NCI-H2029 treated with DMSO at 0.1 percent for 48 hours (cell line): ENCODE measurements around the gene RNF128.

Experiments
- DNase-seq: peaks from one replicate; lab custom pipeline; 2025; lab: John Stamatoyannopoulos, UW

Gene RNF128

GRCh38 chrX:106726485-106727437 lies at the start of gene RNF128:
Gene RNF128, plus strand, starts transcription at chrX:106726701. Its CDS starts 213 bp downstream, at chrX:106726914.
- DNase-seq, result no peak

- no peak for DNase-seq
Measured at GRCh38 chrX:106680716-106681115, 45.8 kb upstream of the RNF128 start.

- no peak for DNase-seq
Measured at GRCh38 chrX:106684207-106684606, 42.3 kb upstream of the RNF128 start.

GRCh38 chrX:106692425-106693065 lies 34.0 kb upstream of the RNF128 start:
- no peak for DNase-seq

GRCh38 chrX:106696502-106696901 lies 30.0 kb upstream of the RNF128 start:
- no peak for DNase-seq

- DNase-seq, result no peak
Measured at GRCh38 chrX:106698693-106699092, 27.8 kb upstream of the RNF128 start.

GRCh38 chrX:106702636-106703035 lies 23.9 kb upstream of the RNF128 start:
- no peak for DNase-seq

- DNase-seq, result no peak
Measured at GRCh38 chrX:106706466-106706865, 20.0 kb upstream of the RNF128 start.

- DNase-seq, result no peak
Measured at GRCh38 chrX:106707771-106708454, 18.6 kb upstream of the RNF128 start.

- DNase-seq, result no peak
Measured at GRCh38 chrX:106710771-106711170, 15.7 kb upstream of the RNF128 start.

- DNase-seq, result no peak
Measured at GRCh38 chrX:106711375-106711774, 15.1 kb upstream of the RNF128 start.

- DNase-seq, result no peak
Measured at GRCh38 chrX:106716004-106716403, 10.5 kb upstream of the RNF128 start.

GRCh38 chrX:106716463-106716862 lies 10.0 kb upstream of the RNF128 start:
- no peak for DNase-seq

- no peak for DNase-seq
Measured at GRCh38 chrX:106718709-106719108, 7.8 kb upstream of the RNF128 start.

- DNase-seq, result no peak
Measured at GRCh38 chrX:106725931-106726330, 570 bp upstream of the RNF128 start.

- no peak for DNase-seq
Measured at GRCh38 chrX:106728337-106728736, 1.8 kb downstream of the RNF128 start.

GRCh38 chrX:106730401-106730800 lies 3.9 kb downstream of the RNF128 start:
- no peak for DNase-seq

- no peak for DNase-seq
Measured at GRCh38 chrX:106731590-106731989, 5.1 kb downstream of the RNF128 start.

- no peak for DNase-seq
Measured at GRCh38 chrX:106734827-106735226, 8.3 kb downstream of the RNF128 start.

- no peak for DNase-seq
Measured at GRCh38 chrX:106740193-106740780, 13.8 kb downstream of the RNF128 start.

GRCh38 chrX:106742193-106742592 lies 15.7 kb downstream of the RNF128 start:
- DNase-seq, result no peak

GRCh38 chrX:106742805-106743204 lies 16.3 kb downstream of the RNF128 start:
- DNase-seq, result no peak
